H9 (cell line): ENCODE data around the gene BAHD1. TPM values are rescaled to one million over a fixed set of nuclear protein-coding genes. Genes with fewer than 3 reads are reported as not detected.

Experiments
- DNase-seq: peaks from one replicate; pipeline ENCODE4 v3.0.0-alpha.2; 2017
- H2AFZ ChIP-seq: one replicate; pipeline ENCODE4 v1.6.1; 2013; ENCODE audit warnings: mild to moderate bottlenecking, low read length, control low read depth, moderate library complexity
- H2AK5ac ChIP-seq: 2 replicates; pipeline ENCODE4 v1.6.1; 2013; ENCODE audit warnings: low read length, control low read depth, mixed read lengths; ENCODE audit not compliant: insufficient read length
- H2BK120ac ChIP-seq: one replicate; pipeline ENCODE4 v1.6.1; 2013; ENCODE audit warnings: low read depth, mild to moderate bottlenecking, low read length, control low read depth, inconsistent platforms; ENCODE audit not compliant: poor library complexity, severe bottlenecking
- H2BK12ac ChIP-seq: 2 replicates; pipeline ENCODE4 v1.6.1; 2013; ENCODE audit warnings: low read length, control low read depth, mixed read lengths, low read depth; ENCODE audit not compliant: insufficient read length
- H2BK15ac ChIP-seq: 2 replicates; pipeline ENCODE4 v1.6.1; 2013; ENCODE audit warnings: low read depth, low read length, control low read depth
- H2BK20ac ChIP-seq: one replicate; pipeline ENCODE4 v1.6.1; 2013; ENCODE audit warnings: low read depth, mild to moderate bottlenecking, low read length, control low read depth, inconsistent platforms; ENCODE audit not compliant: poor library complexity, severe bottlenecking
- H2BK5ac ChIP-seq: 2 replicates; pipeline ENCODE4 v1.6.1; 2013; ENCODE audit warnings: low read length, control low read depth, mixed read lengths; ENCODE audit not compliant: insufficient read length
- H3K14ac ChIP-seq: 2 replicates; pipeline ENCODE4 v1.6.1; 2013; ENCODE audit warnings: low read length, control low read depth; ENCODE audit not compliant: insufficient read depth
- H3K18ac ChIP-seq: 2 replicates; pipeline ENCODE4 v1.6.1; 2013; ENCODE audit warnings: low read depth, mild to moderate bottlenecking, mixed read lengths, low read length, control low read depth; ENCODE audit not compliant: insufficient read length
- H3K23ac ChIP-seq: 2 replicates; pipeline ENCODE4 v1.6.1; 2013; ENCODE audit warnings: low read length, control low read depth, mixed read lengths, low read depth; ENCODE audit not compliant: insufficient read length
- H3K23me2 ChIP-seq: 2 replicates; pipeline ENCODE4 v1.6.1; 2013; ENCODE audit warnings: low read depth, mild to moderate bottlenecking, mixed read lengths, low read length, control low read depth; ENCODE audit not compliant: insufficient read length, poor library complexity, severe bottlenecking
- H3K27ac ChIP-seq: 2 replicates; pipeline ENCODE4 v1.5.1; 2013; ENCODE audit warnings: low read length, control low read depth, mixed read lengths, low read depth; ENCODE audit not compliant: insufficient read length
- H3K27me3 ChIP-seq: 2 replicates; pipeline ENCODE4 v1.6.1; 2013; ENCODE audit warnings: low read length, control low read depth, inconsistent platforms; ENCODE audit not compliant: insufficient read depth
- H3K4ac ChIP-seq: 2 replicates; pipeline ENCODE4 v1.6.1; 2013; ENCODE audit warnings: low read depth, mild to moderate bottlenecking, control low read depth, inconsistent platforms, low read length, moderate library complexity
- H3K4me1 ChIP-seq: 2 replicates; pipeline ENCODE4 v1.6.1; 2013; ENCODE audit warnings: low read length, control low read depth, inconsistent platforms; ENCODE audit not compliant: insufficient read depth
- H3K4me2 ChIP-seq: 2 replicates; pipeline ENCODE4 v1.6.1; 2013; ENCODE audit warnings: low read length, control low read depth, mixed read lengths; ENCODE audit not compliant: insufficient read length, insufficient read depth
- H3K56ac ChIP-seq: 2 replicates; pipeline ENCODE4 v1.6.1; 2013; ENCODE audit warnings: low read depth, mild to moderate bottlenecking, mixed read lengths, low read length, control low read depth; ENCODE audit not compliant: insufficient read length
- H3K79me1 ChIP-seq: 2 replicates; pipeline ENCODE4 v1.6.1; 2013; ENCODE audit warnings: low read depth, mild to moderate bottlenecking, moderate library complexity, low read length, control low read depth, inconsistent platforms; ENCODE audit not compliant: insufficient read depth, poor library complexity, severe bottlenecking
- H3K79me2 ChIP-seq: 2 replicates; pipeline ENCODE4 v1.6.1; 2013; ENCODE audit warnings: low read length, control low read depth, inconsistent platforms; ENCODE audit not compliant: insufficient read depth
- H3K9ac ChIP-seq: 2 replicates; pipeline ENCODE4 v1.6.1; 2013; ENCODE audit warnings: low read length, control low read depth, mixed read lengths; ENCODE audit not compliant: insufficient read length; ENCODE audit errors: extremely low read depth
- H3K9me3 ChIP-seq: one replicate; pipeline ENCODE4 v1.6.1; 2013; ENCODE audit warnings: low read depth, low read length, inconsistent platforms; ENCODE audit not compliant: control insufficient read depth
- H3T11ph ChIP-seq: one replicate; pipeline ENCODE4 v1.6.1; 2013; ENCODE audit warnings: mild to moderate bottlenecking, low read length, control low read depth, inconsistent platforms
- H4K20me1 ChIP-seq: one replicate; pipeline ENCODE4 v1.6.1; 2013; ENCODE audit not compliant: control insufficient read depth, insufficient read length, insufficient read depth
- H4K5ac ChIP-seq: 2 replicates; pipeline ENCODE4 v1.6.1; 2013; ENCODE audit warnings: low read depth, mild to moderate bottlenecking, mixed read lengths, low read length, control low read depth; ENCODE audit not compliant: insufficient read length
- H4K8ac ChIP-seq: replicated peaks from 2 replicates; pipeline ENCODE4 v1.6.1; 2013; ENCODE audit warnings: low read length, control low read depth, mixed read lengths, low read depth; ENCODE audit not compliant: insufficient read length
- H4K91ac ChIP-seq: 2 replicates; pipeline ENCODE4 v1.6.1; 2013; ENCODE audit warnings: low read depth, mild to moderate bottlenecking, moderate library complexity, mixed read lengths, low read length, control low read depth; ENCODE audit not compliant: insufficient read length
- H3K27ac Mint-ChIP-seq, 3 experiments: 2 replicates in 2 of 3; 3 replicates in 1 of 3; pipeline ENCODE4 v1.8.0; 2020 to 2021; ENCODE audit warnings: mixed read lengths in 3 of 3, mild to moderate bottlenecking in 1 of 3, moderate library complexity in 1 of 3
- H3K27me3 Mint-ChIP-seq: 2 replicates; pipeline ENCODE4 v1.8.0; 2021; ENCODE audit warnings: low read depth, mild to moderate bottlenecking, moderate library complexity, mixed read lengths
- H3K36me3 Mint-ChIP-seq, 3 experiments: 2 replicates in 2 of 3; 3 replicates in 1 of 3; pipeline ENCODE4 v1.8.0; 2020 to 2021; ENCODE audit warnings: low read depth in 3 of 3, mixed read lengths in 3 of 3; ENCODE audit not compliant: insufficient read depth in 1 of 3
- H3K4me1 Mint-ChIP-seq, 2 experiments: 2 replicates each; pipeline ENCODE4 v1.8.0; 2020; ENCODE audit warnings: mixed read lengths in 2 of 2
- H3K4me3 Mint-ChIP-seq, 2 experiments: 2 replicates in 1 of 2; 3 replicates in 1 of 2; pipeline ENCODE4 v1.8.0; 2020 to 2021; ENCODE audit warnings: mild to moderate bottlenecking in 2 of 2, mixed read lengths in 2 of 2, moderate library complexity in 1 of 2
- H3K9me3 Mint-ChIP-seq, 2 experiments: 2 replicates in 1 of 2; 3 replicates in 1 of 2; pipeline ENCODE4 v1.8.0; 2020; ENCODE audit warnings: mild to moderate bottlenecking in 2 of 2, mixed read lengths in 2 of 2, moderate library complexity in 1 of 2
- WGBS: extraction: QIAGEN DNeasy Blood & Tissue Kit; methylation state at CpG from one replicate; pipeline ENCODE4 v1.1.7; 2013; ENCODE audit warnings: missing lambda C conversion rate, low lambda C conversion rate, mixed read lengths; ENCODE audit not compliant: insufficient read length; ENCODE audit errors: extremely low coverage; 5-methylcytosine and 5-hydroxymethylcytosine counted together
- total RNA-seq: library from RNA; stranded (reverse); gene quantifications from 2 replicates; pipeline ENCODE4 v1.2.1, GENCODE V29; 2021
- TF ChIP-seq, protein P1 (sequence below): fragments of 200-600 bp; sonication (generic); conservative IDR thresholded peaks from 3 replicates; pipeline ENCODE4 v1.8.0; 2021; ENCODE audit warnings: antibody characterized with exemption, mild to moderate bottlenecking

The BAHD1 gene
- total RNA-seq, 1 experiment from 2014 or later, result 54.1 TPM

- H3K9ac ChIP-seq, result no peak overlapping the region
- H3K56ac ChIP-seq, result no peak overlapping the region
- DNase-seq, result no peak
- no CpG with 5 or more reads among the region's 4 CpGs for WGBS
- no peaks in the 10 kb centered on the region for H3K27me3 ChIP-seq
- no peak overlapping the region for H3K27ac ChIP-seq
- peaks cover 71 to 73% of the 10 kb centered on the region in 2 experiments for H3K4me1 Mint-ChIP-seq
- no peaks in the 10 kb centered on the region for H3K9me3 Mint-ChIP-seq
- peaks cover 7% of the 10 kb centered on the region for H3K79me1 ChIP-seq
- no peaks in the 10 kb centered on the region for H3K9me3 ChIP-seq
- no peak overlapping the region for H2BK12ac ChIP-seq
- H2BK120ac ChIP-seq, result no peak overlapping the region
- no peak overlapping the region for H2BK20ac ChIP-seq
- no peaks in the 10 kb centered on the region for H4K20me1 ChIP-seq
- H3K4me2 ChIP-seq, result no peak overlapping the region
- no peak overlapping the region for H4K5ac ChIP-seq
- no peak overlapping the region; a peak in 1 of 7 replicates for H3K27ac Mint-ChIP-seq
- H3K23me2 ChIP-seq, result no peaks in the 10 kb centered on the region
- no peak overlapping the region for H2BK15ac ChIP-seq
- H3K18ac ChIP-seq, result no peak overlapping the region
- no peak overlapping the region for H4K8ac ChIP-seq
- no peak overlapping the region for H3T11ph ChIP-seq
- H3K27me3 Mint-ChIP-seq, result no peaks in the 10 kb centered on the region
- no peak overlapping the region for H2AFZ ChIP-seq
- H3K23ac ChIP-seq, result no peak overlapping the region
- peaks cover 0 to 24% (median 3%) of the 10 kb centered on the region in 3 experiments; a peak in 4 of 7 replicates for H3K36me3 Mint-ChIP-seq
- H3K4ac ChIP-seq, result no peak overlapping the region
- TF ChIP-seq, protein P1, sequence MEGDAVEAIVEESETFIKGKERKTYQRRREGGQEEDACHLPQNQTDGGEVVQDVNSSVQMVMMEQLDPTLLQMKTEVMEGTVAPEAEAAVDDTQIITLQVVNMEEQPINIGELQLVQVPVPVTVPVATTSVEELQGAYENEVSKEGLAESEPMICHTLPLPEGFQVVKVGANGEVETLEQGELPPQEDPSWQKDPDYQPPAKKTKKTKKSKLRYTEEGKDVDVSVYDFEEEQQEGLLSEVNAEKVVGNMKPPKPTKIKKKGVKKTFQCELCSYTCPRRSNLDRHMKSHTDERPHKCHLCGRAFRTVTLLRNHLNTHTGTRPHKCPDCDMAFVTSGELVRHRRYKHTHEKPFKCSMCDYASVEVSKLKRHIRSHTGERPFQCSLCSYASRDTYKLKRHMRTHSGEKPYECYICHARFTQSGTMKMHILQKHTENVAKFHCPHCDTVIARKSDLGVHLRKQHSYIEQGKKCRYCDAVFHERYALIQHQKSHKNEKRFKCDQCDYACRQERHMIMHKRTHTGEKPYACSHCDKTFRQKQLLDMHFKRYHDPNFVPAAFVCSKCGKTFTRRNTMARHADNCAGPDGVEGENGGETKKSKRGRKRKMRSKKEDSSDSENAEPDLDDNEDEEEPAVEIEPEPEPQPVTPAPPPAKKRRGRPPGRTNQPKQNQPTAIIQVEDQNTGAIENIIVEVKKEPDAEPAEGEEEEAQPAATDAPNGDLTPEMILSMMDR, result no peak
- H3K79me2 ChIP-seq, result peaks cover 71% of the 10 kb centered on the region; the same call in 1 of the 2 replicates
- no peak overlapping the region for H2AK5ac ChIP-seq
- H3K14ac ChIP-seq, result no peak overlapping the region
- no peak overlapping the region for H4K91ac ChIP-seq
- H2BK5ac ChIP-seq, result no peak overlapping the region
- H3K4me1 ChIP-seq, result peaks cover 31% of the 10 kb centered on the region
- H3K4me3 Mint-ChIP-seq, result no peak overlapping the region
Observed at GRCh38 chr15:40448354-40448753, 7.6 kb downstream of the BAHD1 start.
